ENCODE measurements around the gene PTPDC1. TPM values are rescaled to one million over a fixed set of nuclear protein-coding genes. Genes with fewer than 3 reads are reported as not detected.

Gene PTPDC1
- total RNA-seq, 4 donors from 2014 or later: 5.9 to 21.6 (median 14.9) TPM

DNA sequence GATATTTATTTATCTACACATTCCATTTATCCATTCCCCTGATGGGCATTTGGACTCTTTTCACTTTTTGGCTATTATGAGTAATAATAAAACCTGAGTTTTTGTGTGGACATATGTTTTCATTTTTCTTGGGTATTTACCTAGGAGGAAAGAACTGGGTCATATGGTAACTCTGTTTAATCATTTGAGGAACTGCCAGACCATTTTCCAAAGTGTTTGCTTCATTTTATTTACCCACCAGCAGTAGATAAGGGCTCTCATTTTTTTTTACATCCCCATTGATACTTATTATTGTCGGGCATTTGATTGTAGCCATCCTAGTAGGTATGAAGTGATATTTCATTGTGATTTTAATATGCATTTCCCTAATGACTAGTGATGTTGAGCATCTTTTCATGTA, 7.7 kb upstream of the PTPDC1 start:
- H3K4me3 ChIP-seq: no peak overlapping the region
- TF ChIP-seq POLR2A (IDR thresholded peaks at IDR 0.05): no peak
- TF ChIP-seq, protein P1, sequence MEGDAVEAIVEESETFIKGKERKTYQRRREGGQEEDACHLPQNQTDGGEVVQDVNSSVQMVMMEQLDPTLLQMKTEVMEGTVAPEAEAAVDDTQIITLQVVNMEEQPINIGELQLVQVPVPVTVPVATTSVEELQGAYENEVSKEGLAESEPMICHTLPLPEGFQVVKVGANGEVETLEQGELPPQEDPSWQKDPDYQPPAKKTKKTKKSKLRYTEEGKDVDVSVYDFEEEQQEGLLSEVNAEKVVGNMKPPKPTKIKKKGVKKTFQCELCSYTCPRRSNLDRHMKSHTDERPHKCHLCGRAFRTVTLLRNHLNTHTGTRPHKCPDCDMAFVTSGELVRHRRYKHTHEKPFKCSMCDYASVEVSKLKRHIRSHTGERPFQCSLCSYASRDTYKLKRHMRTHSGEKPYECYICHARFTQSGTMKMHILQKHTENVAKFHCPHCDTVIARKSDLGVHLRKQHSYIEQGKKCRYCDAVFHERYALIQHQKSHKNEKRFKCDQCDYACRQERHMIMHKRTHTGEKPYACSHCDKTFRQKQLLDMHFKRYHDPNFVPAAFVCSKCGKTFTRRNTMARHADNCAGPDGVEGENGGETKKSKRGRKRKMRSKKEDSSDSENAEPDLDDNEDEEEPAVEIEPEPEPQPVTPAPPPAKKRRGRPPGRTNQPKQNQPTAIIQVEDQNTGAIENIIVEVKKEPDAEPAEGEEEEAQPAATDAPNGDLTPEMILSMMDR (IDR thresholded peaks at IDR 0.05): no peak
- H3K27ac ChIP-seq: no peak overlapping the region
- intact Hi-C loops (cut with DNase I; ENCODE audit: low total_unique reads): no loop called here
- no peak for DNase-seq
- no peaks in the 10 kb centered on the region for H3K9me3 ChIP-seq
- no peaks in the 10 kb centered on the region for H3K27me3 ChIP-seq
- no peaks in the 10 kb centered on the region for H3K4me1 ChIP-seq
- H3K36me3 ChIP-seq: no peaks in the 10 kb centered on the region

GRCh38 chr9:94078086-94078485, 6.2 kb upstream of the PTPDC1 start:
- TF ChIP-seq, protein P1 (IDR thresholded peaks at IDR 0.05): no peak
- TF ChIP-seq POLR2A (IDR thresholded peaks at IDR 0.05): no peak
- intact Hi-C loops (cut with DNase I; ENCODE audit: low total_unique reads): no loop called here

GRCh38 chr9:94079236-94079635, 5.0 kb upstream of the PTPDC1 start:
- no peaks in the 10 kb centered on the region for H3K27me3 ChIP-seq
- intact Hi-C loops (cut with DNase I; ENCODE audit: low total_unique reads): no loop called here
- H3K4me3 ChIP-seq: no peak overlapping the region
- no peaks in the 10 kb centered on the region for H3K9me3 ChIP-seq
- DNase-seq: no peak
- H3K4me1 ChIP-seq: peaks cover 0 to 3% of the 10 kb centered on the region in 2 donors
- no peak overlapping the region for H3K27ac ChIP-seq
- H3K36me3 ChIP-seq: no peaks in the 10 kb centered on the region
- no peak for TF ChIP-seq POLR2A (IDR thresholded peaks at IDR 0.05)
- TF ChIP-seq, protein P1 (IDR thresholded peaks at IDR 0.05): no peak

More at GRCh38 chr9:94078086-94078485, 6.2 kb upstream of the PTPDC1 start:
- no peak for DNase-seq
- Histone ChIP-seq H3K36me3 (no peaks in the 10 kb centered on the region), H3K4me1 (no peaks in the 10 kb centered on the region), H3K27me3 (no peaks in the 10 kb centered on the region), H3K4me3 (no peak overlapping the region), H3K27ac (no peak overlapping the region), H3K9me3 (no peaks in the 10 kb centered on the region)

DNA sequence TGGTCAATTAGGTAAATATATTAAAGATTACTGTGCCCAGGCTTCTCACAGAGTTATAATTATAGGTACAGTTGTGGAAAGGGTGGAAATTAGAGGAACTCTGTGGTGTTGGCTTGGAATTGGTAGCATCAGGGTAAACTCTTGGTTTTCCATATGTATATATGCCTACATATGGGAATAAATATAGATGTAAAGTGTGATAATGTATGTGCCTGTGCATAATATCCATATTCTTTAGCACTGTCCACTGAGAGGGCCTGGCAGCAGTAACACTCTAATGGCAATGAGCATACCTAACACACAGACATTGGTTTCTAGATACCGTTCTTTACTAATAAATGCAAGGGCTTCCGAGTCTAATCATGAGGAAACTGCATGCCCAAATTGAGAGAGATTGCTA, 4.0 kb upstream of the PTPDC1 start:
- no peaks in the 10 kb centered on the region for H3K9me3 ChIP-seq
- DNase-seq: no peak
- H3K27ac ChIP-seq: no peak overlapping the region
- peaks cover 0 to 7% of the 10 kb centered on the region in 2 donors for H3K4me1 ChIP-seq
- no peak for TF ChIP-seq POLR2A (IDR thresholded peaks at IDR 0.05)
- TF ChIP-seq, protein P1 (IDR thresholded peaks at IDR 0.05): no peak
- H3K4me3 ChIP-seq: no peak overlapping the region
- intact Hi-C loops (cut with DNase I; ENCODE audit: low total_unique reads): no loop called here
- H3K27me3 ChIP-seq: no peaks in the 10 kb centered on the region
- H3K36me3 ChIP-seq: no peaks in the 10 kb centered on the region

GRCh38 chr9:94081435-94081834, 2.8 kb upstream of the PTPDC1 start:
- Histone ChIP-seq H3K27ac (no peak overlapping the region), H3K4me3 (no peak overlapping the region), H3K36me3 (no peaks in the 10 kb centered on the region), H3K27me3 (no peaks in the 10 kb centered on the region), H3K4me1 (peaks cover 0 to 7% of the 10 kb centered on the region in 2 donors), H3K9me3 (no peaks in the 10 kb centered on the region)
- DNase-seq: no peak
- intact Hi-C loops (cut with DNase I; ENCODE audit: low total_unique reads): no loop called here
- no peak for TF ChIP-seq POLR2A (IDR thresholded peaks at IDR 0.05)
